Activated CD8-positive, alpha-beta memory T cell treated with anti-CD3 and anti-CD28 coated beads, Interleukin-2, amount 50 U/mL, for 24 hours (primary cell): ENCODE measurements around the gene STK17A.

Experiments used
- DNase-seq: peaks from one replicate; pipeline ENCODE4 v3.0.0-alpha.2; 2020; ENCODE audit errors: extremely low read depth

Gene STK17A

GRCh38 chr7:43634384-43634783 is 51.5 kb downstream of the STK17A start:
- no peak for DNase-seq

- DNase-seq: no peak
These were observed 53.2 kb downstream of the STK17A start for GRCh38 chr7:43636093-43636492.

GRCh38 chr7:43637114-43637806 is 54.4 kb downstream of the STK17A start:
- no peak for DNase-seq

DNA sequence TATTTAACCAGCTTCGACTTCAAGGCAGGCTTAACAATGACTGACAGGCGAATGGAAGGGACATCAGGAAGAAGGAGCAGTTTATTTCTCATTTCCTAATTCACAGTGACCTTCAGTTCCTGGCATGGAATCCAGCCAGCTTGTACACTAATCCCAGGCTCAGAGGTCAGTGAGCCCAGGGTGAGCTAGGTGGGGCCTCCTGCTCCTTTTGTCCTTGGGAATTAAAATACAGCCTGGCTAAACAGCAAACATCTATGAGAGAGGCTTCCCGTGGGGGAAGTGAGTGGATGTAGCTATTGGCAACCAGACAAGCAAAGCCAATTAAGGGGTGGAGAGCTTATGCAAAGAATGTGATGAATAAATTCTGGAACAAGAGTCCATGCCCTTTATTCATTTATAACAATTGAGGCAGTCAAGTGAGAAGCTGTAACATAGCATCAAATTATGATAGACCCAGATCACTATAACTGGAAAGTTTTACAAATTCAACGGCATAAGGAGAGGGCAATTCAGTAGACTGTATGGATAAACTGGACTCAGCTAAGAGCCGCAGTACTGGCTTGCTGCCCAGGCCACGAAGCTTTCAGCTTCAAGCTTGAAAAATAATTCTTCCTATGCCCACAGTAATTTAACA is 57.1 kb downstream of the STK17A start:
- DNase-seq: no peak

GRCh38 chr7:43640679-43641078 is 57.8 kb downstream of the STK17A start:
- no peak for DNase-seq

GRCh38 chr7:43642897-43643630 is 60.2 kb downstream of the STK17A start:
- no peak for DNase-seq

DNA sequence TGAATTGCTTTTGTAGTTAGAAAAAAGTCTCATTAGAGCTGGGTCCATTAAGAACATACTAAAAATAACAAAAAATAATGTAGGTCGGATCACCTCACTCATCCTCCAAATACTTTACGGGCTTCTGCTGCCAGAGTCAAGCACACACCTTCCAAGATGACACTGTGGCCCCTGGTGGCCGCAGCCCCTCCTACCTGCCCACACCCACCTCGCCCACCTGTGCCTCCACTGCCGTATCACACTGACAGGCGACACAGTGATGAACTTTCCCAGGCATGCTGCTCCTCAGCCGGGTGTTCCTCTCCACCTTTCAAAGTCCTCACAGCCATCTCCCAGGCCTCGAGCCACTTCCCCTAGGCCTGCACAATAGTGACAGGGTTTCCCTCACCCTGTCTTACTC is 60.9 kb downstream of the STK17A start:
- no peak for DNase-seq

- no peak for DNase-seq
These were observed 62.9 kb downstream of the STK17A start for GRCh38 chr7:43645699-43646226.

DNA sequence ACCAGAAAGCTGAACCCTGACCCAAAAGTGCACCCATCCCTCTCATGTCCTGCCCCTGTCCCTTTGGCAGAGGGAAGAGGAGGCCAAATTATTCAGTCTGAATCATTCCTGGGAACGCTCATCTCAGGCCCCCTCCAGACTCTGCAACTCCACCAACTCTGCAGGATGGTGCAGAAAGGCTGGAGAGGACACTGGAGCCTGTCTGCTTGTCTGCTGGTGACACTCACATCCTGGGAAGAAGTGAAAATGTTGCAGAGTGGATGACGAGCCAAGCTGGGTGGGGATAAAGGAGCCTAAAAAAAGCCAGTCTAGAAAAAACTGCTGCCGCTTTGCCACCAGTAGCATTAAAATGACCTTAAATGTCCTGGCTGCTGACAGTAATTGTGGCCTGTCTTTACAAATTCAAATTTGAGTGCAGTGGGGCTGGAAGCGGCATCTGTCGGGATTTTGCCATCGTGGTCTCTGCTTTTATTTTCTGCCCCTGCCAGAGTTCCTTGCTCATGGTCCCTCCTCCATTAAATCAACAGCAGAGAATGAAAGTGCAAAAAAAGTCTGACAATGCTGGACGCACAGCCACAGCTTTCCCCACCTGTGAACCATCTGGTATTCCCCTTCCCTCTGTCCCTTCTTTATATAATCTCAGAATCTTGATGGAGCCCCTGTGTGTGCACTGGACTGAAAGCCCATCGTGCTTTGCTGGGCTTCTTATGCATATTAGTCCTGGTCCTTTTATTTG is 63.9 kb downstream of the STK17A start:
- no peak for DNase-seq

DNA sequence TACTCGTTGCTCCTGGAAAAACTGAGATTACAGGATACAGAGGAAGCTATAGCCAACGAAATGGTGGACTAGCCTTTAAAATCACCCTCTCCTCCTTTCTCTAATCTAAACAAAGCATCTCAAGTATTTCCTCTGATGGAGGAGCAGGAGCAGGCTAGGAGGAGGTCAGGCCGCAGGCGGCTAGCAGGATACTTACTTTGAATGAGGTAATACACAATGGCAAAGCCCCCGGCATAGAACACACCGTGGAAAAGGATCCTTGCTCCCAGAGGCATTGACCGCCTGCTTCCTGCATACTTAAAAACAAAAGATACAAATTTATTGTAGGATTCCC is 64.4 kb downstream of the STK17A start:
- DNase-seq: no peak

DNA sequence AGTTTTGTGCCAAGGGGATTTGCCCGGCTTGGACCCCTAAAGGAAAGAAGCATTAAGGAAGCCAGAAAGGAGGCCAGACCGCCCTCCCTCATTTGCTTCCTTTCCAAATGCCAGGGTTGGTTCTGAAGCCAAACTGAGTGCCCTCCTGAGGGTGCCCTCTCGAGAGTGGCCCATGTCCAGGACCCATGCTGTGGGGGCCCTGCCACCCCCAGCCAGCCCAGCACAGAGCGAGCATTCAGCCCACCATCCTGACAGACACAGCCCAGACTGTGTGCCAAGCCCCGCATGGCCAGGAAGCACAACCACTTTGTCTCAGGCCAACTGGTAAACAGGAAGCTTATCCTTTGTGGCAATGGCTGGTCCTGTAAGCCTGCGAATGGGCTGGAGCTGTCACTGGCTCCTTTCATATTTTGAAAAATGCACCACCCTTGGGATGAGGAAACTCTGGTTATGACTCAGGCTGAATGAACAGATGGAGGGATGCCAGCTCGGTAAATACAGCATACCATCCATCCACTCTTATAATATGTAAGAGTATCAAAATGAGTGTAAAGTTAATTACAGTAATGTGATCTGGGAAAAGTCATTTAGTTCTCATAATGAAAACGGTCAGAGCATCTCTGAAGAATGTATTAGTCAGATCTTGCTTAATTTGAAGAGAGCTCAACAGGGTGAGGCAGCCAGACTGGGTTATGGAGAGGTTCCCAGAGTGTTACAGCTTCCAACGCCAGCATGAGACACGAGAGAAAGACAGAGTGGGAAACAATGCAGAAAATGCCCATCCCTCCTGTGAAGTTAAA is 65.0 kb downstream of the STK17A start:
- DNase-seq: no peak

DNA sequence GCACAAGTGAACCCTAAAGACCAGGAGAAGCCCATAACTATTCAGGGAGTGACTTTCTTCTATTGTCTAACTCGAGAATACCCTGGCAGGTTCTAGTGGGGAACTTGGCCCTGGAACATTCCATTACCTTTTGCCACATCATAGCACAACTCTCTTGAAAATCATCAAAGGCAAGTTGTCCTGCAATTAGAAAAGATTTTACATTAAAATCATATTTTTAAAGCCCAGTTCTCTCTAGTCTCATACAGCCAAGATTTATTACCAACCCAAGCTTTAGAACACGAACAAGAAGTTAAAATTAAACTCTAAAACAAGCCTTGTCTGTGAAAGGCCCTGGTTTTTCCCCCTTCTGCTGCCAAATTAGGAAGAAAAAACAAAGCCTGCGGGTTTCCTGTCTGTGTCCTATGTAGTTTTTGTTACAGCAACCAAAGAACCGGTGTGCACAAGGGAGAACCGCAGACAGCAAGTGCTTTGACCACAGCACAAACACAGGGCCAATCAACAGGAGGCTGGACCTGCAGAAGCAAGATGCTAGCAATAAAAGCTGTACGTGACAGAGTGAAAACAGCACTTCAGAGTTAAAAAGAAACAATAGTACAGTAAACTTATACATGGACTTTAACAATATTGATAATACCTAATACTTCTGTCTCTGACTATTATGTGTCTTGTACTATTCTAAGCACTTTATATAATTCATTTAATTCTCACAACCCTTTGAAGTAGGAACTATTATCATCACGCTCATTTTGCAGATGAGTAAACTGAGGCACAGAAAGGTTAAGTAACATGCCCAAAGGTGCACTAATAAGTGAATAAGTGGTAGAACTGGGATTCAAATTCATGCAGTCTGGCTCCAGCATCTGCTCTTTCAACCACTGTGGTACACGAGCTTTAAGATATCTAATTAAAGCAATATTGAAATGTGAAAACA is 65.8 kb downstream of the STK17A start:
- no peak for DNase-seq

DNA sequence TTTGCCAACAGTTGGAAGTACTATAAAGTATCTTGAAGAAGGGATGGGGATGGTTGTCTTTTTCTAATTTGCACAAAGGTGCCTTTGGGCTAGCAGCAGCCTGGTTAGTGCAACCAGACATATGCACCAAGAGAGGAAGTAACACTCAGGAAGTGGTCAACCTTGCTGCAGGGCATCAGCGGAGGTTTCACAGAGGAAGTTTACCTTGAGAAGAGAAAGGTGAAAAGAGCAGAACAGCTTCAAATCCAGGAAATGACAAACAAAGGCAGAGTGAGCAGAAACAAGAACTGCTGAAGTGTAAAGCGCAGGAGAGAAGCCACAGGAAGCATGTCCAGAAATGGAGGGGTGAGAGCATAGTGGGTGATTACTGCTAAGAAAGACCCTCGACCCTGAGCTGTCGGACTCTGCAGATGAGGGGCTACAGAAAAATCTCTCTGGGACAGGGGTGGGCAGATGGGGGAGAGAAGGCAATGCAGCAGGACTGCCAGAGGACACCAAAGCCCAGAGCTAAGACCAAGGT is 66.9 kb downstream of the STK17A start:
- no peak for DNase-seq

DNA sequence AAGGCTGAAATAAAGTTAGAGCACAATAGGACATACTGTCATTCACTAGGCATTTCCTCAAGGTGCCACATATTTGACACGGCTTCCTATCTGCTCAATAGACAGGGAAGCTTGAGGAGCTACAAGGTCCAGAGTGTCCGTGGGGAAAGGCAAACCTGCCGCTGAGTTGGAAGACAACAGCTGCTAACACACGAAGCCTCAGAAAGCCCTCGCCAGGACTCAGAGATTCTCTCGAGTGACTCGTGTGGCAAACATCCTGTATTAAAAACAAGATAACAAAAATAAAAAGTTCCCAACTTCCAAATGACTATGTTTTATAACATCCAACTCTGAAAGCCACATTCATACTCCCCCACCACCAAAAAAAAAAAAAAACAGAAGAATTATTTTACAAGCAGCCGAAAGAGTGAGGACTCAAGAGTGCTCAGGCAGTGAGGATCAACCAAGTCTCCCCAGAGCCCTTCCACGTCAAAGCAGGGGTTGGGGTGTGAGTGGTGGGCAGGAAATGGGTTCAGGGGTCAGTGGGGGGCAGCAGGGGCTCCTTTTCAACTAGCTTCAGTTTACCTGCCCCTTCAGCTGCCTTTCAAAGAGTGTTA is 67.6 kb downstream of the STK17A start:
- DNase-seq: no peak

DNA sequence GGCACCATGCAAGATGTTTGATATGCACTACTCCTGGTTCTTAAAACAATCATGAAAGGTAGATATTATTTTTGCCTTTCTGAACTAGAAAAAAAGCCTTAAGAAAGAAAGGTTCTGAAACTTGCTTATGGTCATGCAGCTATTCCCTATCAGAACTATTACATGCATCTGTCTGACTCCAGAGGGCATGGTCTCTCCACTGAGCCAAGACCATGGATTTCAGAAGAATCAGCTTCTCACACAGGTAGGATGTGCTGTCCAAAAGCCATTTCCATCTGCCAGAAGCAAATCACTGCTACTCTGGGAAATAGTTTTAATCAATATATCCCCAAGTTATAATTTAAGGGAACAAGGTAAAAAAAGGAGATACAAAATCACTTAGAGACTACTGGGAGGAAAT is 69.5 kb downstream of the STK17A start:
- no peak for DNase-seq

- DNase-seq: no peak
These were observed 70.6 kb downstream of the STK17A start for GRCh38 chr7:43653466-43653865.

DNA sequence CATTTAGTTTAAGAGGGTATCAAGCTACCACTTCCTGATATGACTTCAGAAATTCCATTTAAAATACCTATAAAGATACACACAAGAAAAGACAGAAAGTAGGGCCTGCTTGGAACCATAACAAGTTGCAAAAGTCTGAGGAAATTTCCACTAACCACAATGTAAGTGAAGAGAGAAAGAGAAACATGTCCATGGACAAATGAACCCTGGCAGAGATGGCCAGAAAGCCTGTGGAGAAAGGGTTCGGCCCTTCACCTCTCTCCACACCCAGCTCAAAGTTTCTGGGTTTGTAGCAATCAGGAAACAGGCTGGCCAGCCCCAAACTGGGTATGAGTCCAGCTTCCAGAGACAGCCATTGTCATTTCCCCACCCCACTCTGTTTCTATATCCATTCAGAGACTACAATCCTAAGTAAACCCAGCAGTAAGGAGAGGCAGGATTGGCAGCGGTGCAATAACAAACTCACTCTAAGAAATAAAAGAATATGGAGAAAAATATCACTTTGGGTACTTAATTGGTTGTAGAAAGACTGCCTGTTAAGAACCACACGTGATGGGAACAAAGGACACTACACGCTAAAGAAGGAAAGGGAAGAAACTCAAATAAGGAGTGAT is 71.1 kb downstream of the STK17A start:
- DNase-seq: no peak

- no peak for DNase-seq
These were observed 72.7 kb downstream of the STK17A start for GRCh38 chr7:43655584-43655983.

- no peak for DNase-seq
These were observed 74.1 kb downstream of the STK17A start for GRCh38 chr7:43656997-43657396.
